GM18951 (cell line): Measurements from ENCODE around the gene RPS6KA1.

ENCODE experiments used
- POLR2A ChIP-seq: IDR thresholded peaks from 4 replicates; pipeline ENCODE4 v1.6.1; 2011; ENCODE audit warnings: mild to moderate bottlenecking; ENCODE audit not compliant: insufficient read length, insufficient read depth; ENCODE audit errors: extremely low read depth
- in situ Hi-C: fragments of 300-500 bp; cut with MboI; formaldehyde crosslinking; loops from one replicate; pipeline ENCODE4 v1.12.0; 2022; ENCODE audit warnings: low sequenced_read_pairs, mixed read lengths, inconsistent platforms; ENCODE audit not compliant: unreplicated experiment

RPS6KA1 gene

DNA sequence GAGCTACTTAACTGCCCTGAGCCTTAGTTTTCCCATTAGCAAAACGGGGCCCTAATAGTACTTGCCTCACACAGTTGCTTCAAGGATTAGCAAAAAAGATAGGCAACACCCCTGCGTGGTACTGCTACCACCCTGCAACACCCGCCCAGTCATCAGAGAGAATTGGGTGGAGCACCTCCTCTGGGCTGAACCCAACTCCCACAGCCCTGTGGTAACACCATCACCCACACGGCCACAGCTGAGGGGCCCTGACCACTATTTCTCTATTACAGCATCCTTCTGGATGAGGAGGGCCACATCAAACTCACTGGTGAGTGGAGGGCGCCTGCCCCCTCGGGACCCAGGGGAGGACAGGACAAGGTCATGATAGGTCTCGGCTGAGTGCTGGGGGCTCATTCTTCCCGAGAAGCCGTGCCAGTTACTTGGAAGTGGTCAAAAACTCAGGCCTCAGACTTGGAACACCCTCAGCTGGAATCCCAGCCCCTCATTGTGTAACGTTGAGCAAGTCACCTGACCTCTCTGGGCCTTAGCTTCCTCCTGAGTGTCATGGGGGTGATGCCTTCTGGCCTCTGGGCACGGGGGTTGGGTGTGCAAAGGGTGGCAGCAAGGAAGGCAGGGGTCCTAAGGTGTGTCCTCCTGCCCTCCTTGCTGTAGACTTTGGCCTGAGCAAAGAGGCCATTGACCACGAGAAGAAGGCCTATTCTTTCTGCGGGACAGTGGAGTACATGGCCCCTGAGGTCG is 24.6 kb downstream of the RPS6KA1 start:
- in situ Hi-C loops, result no loop called here
- no peak for TF ChIP-seq POLR2A

DNA sequence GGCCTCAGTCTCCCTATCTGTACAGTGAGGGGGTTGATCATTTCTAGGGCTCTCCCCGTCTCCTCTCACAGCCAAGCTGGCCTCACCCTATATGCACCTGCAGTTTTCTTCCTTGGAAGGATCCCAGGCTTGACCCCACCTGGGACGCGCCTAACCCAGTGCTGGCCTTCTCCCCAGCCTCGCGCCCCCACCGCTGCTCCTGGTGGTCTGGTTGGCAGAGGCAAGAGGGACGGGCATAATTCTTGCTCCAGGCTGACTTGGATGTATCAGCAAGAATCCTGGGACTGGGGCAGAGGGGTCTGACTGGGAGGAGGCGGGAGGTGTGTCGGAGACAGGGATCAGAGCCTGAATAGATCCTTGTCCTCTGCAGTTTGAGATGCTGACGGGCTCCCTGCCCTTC is 25.2 kb downstream of the RPS6KA1 start:
- in situ Hi-C loops, result no loop called here
- no peak for TF ChIP-seq POLR2A

DNA sequence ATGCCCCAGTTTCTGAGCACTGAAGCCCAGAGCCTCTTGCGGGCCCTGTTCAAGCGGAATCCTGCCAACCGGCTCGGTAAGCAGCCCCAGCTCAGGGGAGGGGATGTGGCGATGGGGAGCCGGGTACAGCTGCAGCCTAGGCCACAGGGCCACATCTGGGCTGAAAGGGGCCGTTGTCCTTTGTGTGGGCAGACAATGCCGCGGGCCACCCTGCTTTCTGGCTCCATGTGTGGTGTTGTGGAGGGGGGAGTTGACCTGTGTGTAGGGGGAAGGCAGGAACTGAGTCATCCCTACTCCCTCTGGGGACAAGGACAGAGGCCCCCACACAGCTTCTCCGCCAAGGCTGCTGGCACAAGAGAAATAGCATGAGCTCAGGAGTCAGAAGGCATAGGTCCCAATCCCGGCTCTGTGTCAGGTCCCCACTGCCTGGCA is 26.0 kb downstream of the RPS6KA1 start:
- TF ChIP-seq POLR2A, result no peak
- in situ Hi-C loops, result no loop called here

DNA sequence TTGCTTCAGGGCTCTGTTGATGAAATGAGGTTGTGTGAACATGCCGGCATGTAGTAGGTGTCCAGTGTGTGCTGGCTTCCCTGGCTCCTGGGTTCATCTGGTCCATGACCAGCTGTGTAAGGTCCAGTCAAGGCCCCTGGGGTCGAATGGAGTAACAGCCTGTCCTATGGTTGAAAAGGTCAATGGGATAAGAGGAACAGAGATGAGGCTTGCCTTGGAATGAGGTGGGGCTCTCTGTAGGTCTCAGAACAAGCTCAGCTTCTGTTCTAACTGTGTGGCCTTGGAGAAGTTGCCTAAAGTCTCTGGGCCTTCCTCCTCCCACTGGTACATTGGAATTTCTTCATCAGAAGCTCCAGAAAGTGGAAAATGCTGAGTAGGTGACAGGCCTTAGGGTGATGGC is 26.6 kb downstream of the RPS6KA1 start:
- in situ Hi-C loops, result no loop called here

GRCh38 chr1:26557008-26557407 is 27.4 kb downstream of the RPS6KA1 start:
- TF ChIP-seq POLR2A, result no peak
- in situ Hi-C loops, result no loop called here

More for the DNA sequence above, 26.6 kb downstream of the RPS6KA1 start:
- TF ChIP-seq POLR2A, result no peak

GRCh38 chr1:26558685-26559048 is 29.1 kb downstream of the RPS6KA1 start:
- in situ Hi-C loops, result no loop called here
- TF ChIP-seq POLR2A, result no peak

DNA sequence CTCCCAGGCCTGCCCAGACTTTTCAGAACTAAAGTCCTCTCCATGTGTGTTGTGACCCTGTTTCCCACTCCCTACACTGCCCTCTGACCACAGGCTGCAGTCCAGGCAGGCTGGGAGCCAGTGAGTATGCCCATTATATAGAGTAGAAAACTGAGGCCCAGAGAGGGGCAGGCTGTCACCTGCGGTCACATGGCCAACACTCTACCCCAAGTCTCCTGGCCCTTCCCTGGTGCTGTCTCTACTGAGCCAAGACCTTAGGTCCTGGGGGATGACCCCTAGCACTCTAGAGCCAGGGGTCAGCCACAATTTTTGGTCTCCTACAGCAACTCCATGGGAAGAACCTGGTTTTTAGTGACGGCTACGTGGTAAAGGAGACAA is 30.8 kb downstream of the RPS6KA1 start:
- no peak for TF ChIP-seq POLR2A
- in situ Hi-C loops, result no loop called here

DNA sequence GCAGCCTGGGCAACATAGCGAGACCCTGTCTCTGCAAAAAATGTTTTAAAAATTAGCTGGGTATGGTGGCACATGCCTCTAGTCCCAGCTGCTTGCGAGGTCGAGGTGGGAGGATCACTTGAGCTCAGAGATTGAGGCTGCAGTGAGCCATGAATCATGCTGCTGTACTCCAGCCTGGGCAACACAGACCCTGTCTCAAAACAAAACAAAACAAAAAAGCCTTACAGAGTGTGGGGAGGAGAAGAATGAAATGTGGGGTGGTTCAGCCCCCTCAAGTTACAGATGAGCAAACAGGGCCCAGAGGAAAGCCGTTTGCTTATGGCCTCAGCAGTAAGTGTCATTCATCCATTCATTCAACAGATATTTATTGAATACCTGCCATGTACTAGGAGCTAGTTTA is 40.7 kb downstream of the RPS6KA1 start:
- in situ Hi-C loops, result no loop called here
- no peak for TF ChIP-seq POLR2A

DNA sequence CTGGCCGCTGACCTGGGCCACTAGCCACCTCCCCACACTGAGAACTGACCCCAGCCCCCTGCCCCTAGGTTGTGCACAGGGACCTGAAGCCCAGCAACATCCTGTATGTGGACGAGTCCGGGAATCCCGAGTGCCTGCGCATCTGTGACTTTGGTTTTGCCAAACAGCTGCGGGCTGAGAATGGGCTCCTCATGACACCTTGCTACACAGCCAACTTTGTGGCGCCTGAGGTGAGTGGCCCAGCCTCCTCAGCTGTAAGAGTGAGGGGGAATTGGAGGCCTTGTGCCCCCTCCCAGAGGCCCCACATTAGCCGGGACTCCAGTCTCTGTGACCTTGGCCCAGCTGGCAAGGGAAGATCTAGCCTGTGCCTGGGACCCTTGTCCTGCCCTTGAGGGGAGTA is 41.8 kb downstream of the RPS6KA1 start:
- in situ Hi-C loops, result no loop called here

DNA sequence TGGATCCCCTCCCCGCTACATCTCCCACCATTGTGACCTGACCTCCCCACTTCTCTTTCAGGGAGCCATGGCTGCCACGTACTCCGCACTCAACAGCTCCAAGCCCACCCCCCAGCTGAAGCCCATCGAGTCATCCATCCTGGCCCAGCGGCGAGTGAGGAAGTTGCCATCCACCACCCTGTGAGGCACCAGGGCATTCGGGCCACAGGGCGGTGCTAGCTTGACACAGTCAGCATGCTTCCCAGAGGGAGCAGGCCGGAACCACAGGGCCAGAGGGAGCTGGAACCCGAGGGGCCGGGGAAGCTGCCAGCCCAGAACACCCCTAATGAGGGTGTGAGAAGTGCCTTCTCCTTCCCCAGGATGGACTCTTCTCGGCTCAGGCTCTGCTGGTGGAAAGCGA is 44.5 kb downstream of the RPS6KA1 start:
- in situ Hi-C loops, result no loop called here
- no peak for TF ChIP-seq POLR2A

More for the DNA sequence above, 41.8 kb downstream of the RPS6KA1 start:
- TF ChIP-seq POLR2A, result peak; percentile 11

DNA sequence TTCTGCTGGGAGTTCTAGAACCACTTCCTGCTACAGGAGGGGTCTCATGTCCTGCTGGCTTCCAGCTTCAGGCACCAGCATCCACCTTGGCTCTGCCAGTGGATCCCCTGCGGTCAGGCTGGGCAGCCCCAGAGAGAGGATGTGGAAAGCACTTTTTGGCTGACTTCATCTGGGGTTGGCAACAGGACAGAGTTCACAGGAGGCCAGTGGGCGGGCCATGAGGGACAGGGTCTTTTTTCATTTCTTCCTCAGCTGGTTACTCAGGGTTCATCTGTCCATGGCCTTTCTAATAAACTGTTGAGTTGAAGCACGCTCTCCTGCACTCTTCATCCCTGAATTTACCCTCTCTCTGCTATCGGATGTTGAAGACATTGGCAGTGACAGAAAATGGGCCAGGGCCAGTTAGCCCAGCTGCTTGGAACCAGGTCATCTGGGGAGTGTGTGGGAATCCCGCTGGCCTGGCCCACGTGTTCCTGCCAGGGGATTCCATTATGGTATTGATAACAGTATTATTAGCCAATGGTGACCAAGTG is 45.2 kb downstream of the RPS6KA1 start:
- TF ChIP-seq POLR2A, result no peak
- in situ Hi-C loops, result no loop called here

- TF ChIP-seq POLR2A, result no peak
- in situ Hi-C loops, result no loop called here
These were observed 45.8 kb downstream of the RPS6KA1 start for GRCh38 chr1:26575348-26575747.

DNA sequence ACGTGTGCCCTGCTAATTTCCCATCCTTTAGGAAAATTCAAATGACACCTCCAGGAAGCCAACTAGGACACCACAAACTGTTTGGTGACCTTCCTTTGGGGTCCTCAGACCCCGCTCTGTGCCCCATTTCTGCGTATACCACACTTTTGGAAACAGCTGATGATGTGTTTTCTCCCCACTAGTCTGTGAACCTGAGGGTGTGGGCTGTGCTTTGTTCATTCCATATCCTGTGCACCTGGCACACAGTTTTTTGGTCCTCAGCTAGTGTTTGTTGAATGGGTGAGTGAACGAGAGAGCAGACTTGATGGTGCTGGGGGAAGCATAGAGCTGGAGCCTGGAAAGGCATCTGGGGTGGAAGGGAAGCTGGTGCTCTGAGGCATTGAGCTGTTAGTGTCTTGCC is 48.6 kb downstream of the RPS6KA1 start:
- TF ChIP-seq POLR2A, result no peak
- in situ Hi-C loops, result no loop called here

GRCh38 chr1:26579681-26580111 is 50.1 kb downstream of the RPS6KA1 start:
- no peak for TF ChIP-seq POLR2A
- in situ Hi-C loops, result no loop called here
